Cerebellar nuclear complex (tissue), 1 donor: ENCODE results near the gene LZTR1.

Experiments
- DNase-seq, 2 experiments: peaks; one replicate each; lab custom pipeline; 2025; lab: John Stamatoyannopoulos, UW

LZTR1 gene

GRCh38 chr22:20951151-20951931, 30.8 kb upstream of the LZTR1 start:
- no peak for DNase-seq

DNA sequence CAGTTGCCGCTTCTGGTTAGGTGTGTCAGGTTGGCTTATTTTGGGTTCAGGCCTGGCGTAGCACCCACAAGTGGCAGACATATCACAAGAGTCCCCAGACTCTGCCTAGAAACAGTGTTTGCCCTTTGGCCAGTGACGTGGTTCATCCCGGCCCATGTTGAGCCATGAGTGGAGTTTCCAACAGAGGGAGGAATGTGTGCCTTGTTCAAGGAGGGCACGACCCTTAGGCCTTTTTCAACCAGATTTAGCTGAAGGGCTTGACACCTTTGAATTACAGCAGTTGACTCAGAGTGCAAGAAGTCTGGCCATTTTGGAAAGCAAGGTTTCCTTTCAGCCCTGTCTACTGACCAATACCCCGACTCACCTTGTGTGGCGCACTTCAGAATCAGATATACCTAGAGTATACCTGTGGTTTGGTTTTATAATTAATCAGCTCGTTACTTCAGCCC, 30.1 kb upstream of the LZTR1 start:
- no peak for DNase-seq

DNA sequence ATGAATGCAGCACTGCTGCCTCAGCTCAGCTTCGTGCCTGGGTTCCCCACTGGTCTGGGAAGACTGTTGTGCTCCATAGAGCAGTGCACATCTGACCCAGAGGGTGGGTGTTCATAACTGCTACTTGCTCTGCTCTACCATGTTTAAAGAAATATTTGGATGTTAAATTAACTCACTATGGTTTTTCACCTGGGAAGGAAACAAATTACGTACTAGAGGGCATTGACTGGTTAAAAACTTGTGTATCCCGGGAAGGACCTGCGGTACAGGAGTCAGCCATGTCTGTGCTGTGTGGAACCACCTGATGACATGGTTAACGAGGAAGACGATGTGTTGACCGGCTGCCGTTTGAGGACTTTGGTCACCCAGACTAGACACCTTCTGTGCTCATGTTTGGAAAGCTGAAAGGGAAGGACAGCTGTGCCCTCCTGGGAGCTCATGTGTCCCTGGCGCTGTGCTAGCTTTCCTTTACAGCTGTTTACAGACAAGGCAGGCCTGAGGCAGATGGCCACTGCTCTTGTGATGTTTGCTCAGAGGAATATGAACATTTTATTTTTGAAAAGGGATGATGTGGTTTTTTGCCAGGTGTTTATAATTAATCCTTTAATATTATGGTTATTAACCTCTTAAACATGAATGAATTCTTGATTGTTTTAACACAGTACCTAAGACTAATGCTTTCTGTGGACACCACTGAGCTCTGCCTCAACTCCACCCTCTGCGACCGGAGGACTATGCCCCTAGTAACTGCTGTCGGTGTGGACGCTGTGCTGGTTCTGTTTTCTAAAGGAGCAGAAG, 29.4 kb upstream of the LZTR1 start:
- DNase-seq = no peak

DNA sequence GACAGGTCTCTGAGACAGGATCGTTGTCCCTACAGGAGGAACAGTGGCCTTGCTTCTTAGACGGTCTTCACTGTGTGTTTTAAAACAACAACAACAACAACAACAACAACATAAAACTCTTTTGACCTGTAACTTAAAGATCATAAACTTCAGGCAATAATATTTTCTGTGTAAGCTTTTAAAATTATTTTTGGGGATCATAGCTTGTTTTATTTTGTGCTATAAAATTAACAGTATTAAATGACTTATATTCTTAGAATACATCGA, 28.8 kb upstream of the LZTR1 start:
- DNase-seq = no peak

DNA sequence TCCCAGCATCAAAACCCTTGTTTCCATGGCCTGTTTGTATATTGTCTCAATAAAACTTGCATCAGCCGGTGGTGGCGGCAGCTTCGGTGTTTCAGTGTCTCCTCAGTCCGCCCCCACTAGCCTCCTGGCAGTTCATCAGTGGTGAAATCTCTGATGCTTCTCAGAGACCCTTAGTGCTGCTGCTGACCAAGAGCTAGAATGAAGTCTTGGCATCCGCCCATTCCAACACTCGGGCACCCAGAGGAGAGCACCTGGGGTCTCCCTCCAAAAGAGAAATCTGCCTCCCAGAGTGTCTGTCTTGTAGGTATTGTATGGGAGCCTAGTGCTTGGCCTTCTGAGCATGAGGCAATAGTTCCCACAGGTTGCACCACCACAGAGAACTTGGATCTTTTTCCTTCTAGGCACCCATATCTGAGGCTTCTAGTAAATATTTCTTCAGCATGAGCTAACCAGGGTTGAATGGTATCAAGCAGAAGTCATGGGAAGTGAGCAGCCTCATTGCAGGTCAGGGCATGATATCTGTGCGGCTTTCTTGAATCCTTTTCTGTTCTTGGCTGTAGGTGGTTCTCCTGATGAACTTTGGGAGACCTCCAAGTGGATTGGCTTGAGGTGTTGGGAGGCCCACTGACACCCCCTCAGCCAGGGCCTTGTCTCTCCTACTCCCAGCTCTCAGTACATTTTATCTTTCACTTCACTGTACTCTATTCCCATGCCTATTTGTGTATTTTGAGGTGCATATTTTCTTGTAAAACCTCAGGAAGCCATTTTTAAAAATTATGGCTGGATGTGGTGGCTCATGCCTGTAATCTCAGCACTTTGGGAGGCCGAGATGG, 28.2 kb upstream of the LZTR1 start:
- no peak for DNase-seq

DNA sequence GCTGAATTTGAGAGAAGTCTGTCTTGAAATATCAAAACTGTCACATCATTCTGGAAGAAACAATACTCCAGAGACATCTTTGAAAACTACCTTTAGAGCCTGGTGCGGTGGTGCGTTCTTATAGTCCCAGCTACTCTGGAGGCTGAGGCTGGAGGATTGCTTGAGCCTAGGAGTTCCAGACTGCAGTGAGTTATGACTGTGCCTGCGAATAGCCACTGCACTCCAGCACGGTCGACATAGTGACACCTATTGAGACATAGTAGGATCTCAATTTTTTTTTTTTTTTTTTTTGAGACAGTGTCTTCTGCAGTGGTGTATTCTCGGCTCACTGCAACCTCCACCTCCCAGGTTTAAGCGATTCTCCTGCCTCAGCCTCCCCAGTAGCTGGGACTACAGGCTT, 26.5 kb upstream of the LZTR1 start:
- no peak for DNase-seq

GRCh38 chr22:20956258-20957101, 25.6 kb upstream of the LZTR1 start:
- no peak for DNase-seq

DNA sequence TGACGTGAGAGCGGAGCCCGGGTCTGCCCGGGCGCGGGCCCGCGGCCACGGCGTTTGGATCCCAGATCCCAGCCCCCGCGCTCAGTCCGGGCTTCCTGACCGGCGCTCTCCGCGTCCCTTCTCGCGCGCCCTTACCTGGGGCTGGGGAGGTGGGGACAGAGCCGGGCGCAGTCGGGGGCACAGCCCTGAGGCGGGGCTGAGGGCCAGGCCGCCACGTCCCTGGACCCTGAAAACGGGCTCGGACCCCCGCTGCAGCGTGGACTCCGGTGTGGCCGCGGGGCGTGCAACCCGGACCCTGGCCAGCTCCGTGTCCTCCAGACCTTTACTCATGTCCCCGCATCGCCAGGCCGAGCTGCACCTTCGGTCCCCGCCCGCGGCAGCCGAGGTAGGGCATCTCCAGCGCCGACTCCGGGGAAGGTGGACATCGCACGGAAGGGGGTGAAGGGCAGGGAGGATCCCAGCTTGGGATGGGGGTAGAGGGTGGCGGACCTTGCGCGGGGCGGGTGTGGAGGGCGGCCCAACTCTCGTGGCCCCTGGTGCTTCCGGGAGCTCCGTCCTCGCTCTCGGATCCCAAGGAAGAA, 24.9 kb upstream of the LZTR1 start:
- no peak for DNase-seq

GRCh38 chr22:20957683-20958431, 24.2 kb upstream of the LZTR1 start:
- DNase-seq = no peak

GRCh38 chr22:20959578-20960461, 22.3 kb upstream of the LZTR1 start:
- no peak for DNase-seq

GRCh38 chr22:20960609-20961008, 21.5 kb upstream of the LZTR1 start:
- no peak for DNase-seq

DNA sequence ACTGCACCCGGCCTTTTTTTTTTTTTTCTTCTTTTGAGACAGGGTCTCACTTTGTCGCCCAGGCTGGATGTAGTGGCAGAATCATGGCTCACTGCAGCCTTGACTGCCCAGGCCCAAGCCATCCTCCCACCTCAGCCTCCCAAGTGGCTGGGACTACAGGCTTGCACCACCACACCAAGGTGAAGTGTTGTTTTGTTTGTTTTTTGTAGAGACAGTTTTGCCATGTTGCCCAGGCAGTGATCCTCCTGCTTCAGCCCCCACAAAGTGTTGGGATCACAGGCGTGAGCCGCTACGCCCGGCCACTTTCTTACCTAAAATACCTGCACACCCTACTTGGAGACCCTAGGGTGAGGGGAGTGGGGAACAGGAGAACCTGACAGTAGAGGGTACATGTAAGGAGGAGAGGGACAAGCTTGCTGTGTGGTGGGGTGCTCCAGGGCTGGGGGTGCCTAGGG, 19.6 kb upstream of the LZTR1 start:
- DNase-seq = no peak

GRCh38 chr22:20963201-20964052, 18.7 kb upstream of the LZTR1 start:
- DNase-seq = no peak

GRCh38 chr22:20964090-20964798, 17.9 kb upstream of the LZTR1 start:
- no peak for DNase-seq

DNA sequence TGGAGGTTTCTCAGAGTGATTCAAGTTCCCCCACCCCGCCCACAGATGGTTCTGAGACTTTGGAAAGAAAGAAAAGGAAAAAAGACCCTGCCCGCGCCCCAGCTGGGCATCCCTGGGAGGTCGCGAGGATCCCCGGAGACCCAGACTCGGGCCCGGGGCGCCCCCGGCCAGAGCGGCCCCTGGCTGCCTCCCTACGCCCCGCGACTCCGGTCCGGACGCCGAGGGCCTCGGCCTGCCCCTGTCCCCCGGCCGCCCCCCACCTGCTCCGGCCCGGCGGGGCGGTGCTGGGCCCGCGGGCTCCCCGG, 17.3 kb upstream of the LZTR1 start:
- no peak for DNase-seq

GRCh38 chr22:20965104-20965887, 16.8 kb upstream of the LZTR1 start:
- no peak for DNase-seq
